ENCODE results near the gene B4GALNT1. TPM values are rescaled to one million over a fixed set of nuclear protein-coding genes. Genes with fewer than 3 reads are reported as not detected.

B4GALNT1 gene
- total and polyA plus RNA-seq, 2 of the 13 experiments (the other 11 are each of a cell fraction or from before 2014, with no cell fraction given): 4.5 to 5.4 TPM

- TF ChIP-seq ZNF615 (CRISPR knock-in tag; IDR thresholded peaks at IDR 0.05; ENCODE audit: borderline replicate concordance): no peak
- peak; percentile 95; the same call in 1 of the 2 replicates for TF ChIP-seq THRA (CRISPR knock-in tag; IDR thresholded peaks at IDR 0.05; ENCODE audit: borderline replicate concordance)
- TF ChIP-seq ATF1 (CRISPR knock-in tag; IDR thresholded peaks at IDR 0.05): no peak
- no peak for TF ChIP-seq PPARG (CRISPR knock-in tag; conservative IDR thresholded peaks at IDR 0.05)
- no peak for TF ChIP-seq NRL (CRISPR knock-in tag; IDR thresholded peaks at IDR 0.05; ENCODE audit: borderline replicate concordance)
- TF ChIP-seq HMGXB3 (CRISPR knock-in tag; IDR thresholded peaks at IDR 0.05; ENCODE audit: borderline replicate concordance): no peak
- peak; percentile 63 to 81; a peak in 3 of 4 replicates for TF ChIP-seq HMGXB4 (CRISPR knock-in tag; IDR thresholded peaks at IDR 0.05; ENCODE audit: borderline replicate concordance in 1 of 2, low read depth in 1 of 2)
- TF ChIP-seq ZFYVE20 (CRISPR knock-in tag; IDR thresholded peaks at IDR 0.05; ENCODE audit: borderline replicate concordance, low read depth): no peak
- TF ChIP-seq HOXD1 (CRISPR knock-in tag; IDR thresholded peaks at IDR 0.05): no peak
- TF ChIP-seq NFE2 (CRISPR knock-in tag; IDR thresholded peaks at IDR 0.05): no peak
- TF ChIP-seq FOXC1 (CRISPR knock-in tag; IDR thresholded peaks at IDR 0.05; ENCODE audit: borderline replicate concordance): no peak
- TF ChIP-seq ERF (CRISPR knock-in tag; IDR thresholded peaks at IDR 0.05): no peak
- 0 out of 2 replicates have a peak, but pooled peaks have one; percentile 24 for TF ChIP-seq FOXP4 (CRISPR knock-in tag; IDR thresholded peaks at IDR 0.05)
- TF ChIP-seq MIER2 (CRISPR knock-in tag; IDR thresholded peaks at IDR 0.05): no peak
- TF ChIP-seq ZNF619 (CRISPR knock-in tag; IDR thresholded peaks at IDR 0.05): no peak
- peak; percentile 51; the same call in 1 of the 2 replicates for TF ChIP-seq ZBTB7B (CRISPR knock-in tag; IDR thresholded peaks at IDR 0.05)
- peak; percentile 20; the same call in 1 of the 2 replicates for TF ChIP-seq ZSCAN21 (CRISPR knock-in tag; IDR thresholded peaks at IDR 0.05; ENCODE audit: borderline replicate concordance)
Measured at GRCh38 chr12:57583008-57583831, 49.8 kb downstream of the B4GALNT1 start (continued).
